GM12892 (cell line): ENCODE data around the gene SYTL2.

Source experiments
- POLR2A ChIP-seq: IDR thresholded peaks from 2 replicates; pipeline ENCODE4 v1.6.1; 2011; ENCODE audit warnings: low read depth, low read length, control low read depth
- TAF1 ChIP-seq: IDR thresholded peaks from 2 replicates; pipeline ENCODE4 v1.6.1; 2011; ENCODE audit warnings: low read depth, mild to moderate bottlenecking, control low read depth, low read length, borderline replicate concordance

DNA sequence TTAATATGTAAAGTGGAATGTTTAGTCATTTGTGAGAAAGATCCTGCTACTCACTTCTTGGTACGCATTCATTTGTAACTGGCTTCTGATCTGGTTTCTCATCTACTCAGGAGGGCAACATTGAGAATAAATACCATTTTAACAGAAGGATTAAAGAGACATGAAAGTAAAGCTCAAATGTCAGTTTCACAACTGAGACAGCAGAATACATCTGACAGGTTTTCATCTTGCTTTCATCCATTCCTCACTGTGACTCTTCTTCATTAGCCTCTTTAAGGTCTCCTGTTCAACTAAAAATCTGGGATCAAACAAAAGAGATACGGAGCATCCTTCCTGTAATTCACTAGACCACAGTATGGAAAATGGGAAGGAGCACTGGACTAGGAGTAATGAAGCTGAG is 93.5 kb downstream of the SYTL2 start:
- TF ChIP-seq TAF1 (no peak), POLR2A (no peak)
